K562 (cell line): ENCODE measurements around the gene PRCC. TPM values are rescaled to one million over a fixed set of nuclear protein-coding genes. Genes with fewer than 3 reads are reported as not detected.
A peak's percentile ranks its signal among the peaks of the same experiment; 100 is the strongest.

Experiments
- BHLHE40 ChIP-seq: IDR thresholded peaks from 2 replicates; pipeline ENCODE4 v1.6.1; 2011; ENCODE audit warnings: low read length, improper control_type of control experiment
- CHCHD3 ChIP-seq: fragments of 250-450 bp; sonication (Bioruptor Pico); IDR thresholded peaks from 2 replicates; pipeline ENCODE4 v2.1.2; 2022; ENCODE audit warnings: mild to moderate bottlenecking
- GABPB2 ChIP-seq: fragments of 250-450 bp; sonication (Bioruptor Pico); conservative IDR thresholded peaks from 2 replicates; pipeline ENCODE4 v1.5.1; 2021; ENCODE audit warnings: mild to moderate bottlenecking
- HMGN3 ChIP-seq: IDR thresholded peaks from 2 replicates; pipeline ENCODE4 v1.6.1; 2011; ENCODE audit warnings: borderline replicate concordance, low read depth, mild to moderate bottlenecking, mixed read lengths, low read length; ENCODE audit not compliant: insufficient read length; ENCODE audit errors: extremely low read depth
- HNRNPLL ChIP-seq: fragments of 200-400 bp; formaldehyde crosslinking; IDR thresholded peaks from 2 replicates; pipeline ENCODE4 v1.6.1; 2017; ENCODE audit warnings: low read length, low read depth, mild to moderate bottlenecking; ENCODE audit not compliant: poor library complexity, severe bottlenecking
- KDM4B ChIP-seq, 2 experiments: fragments of 450-650 bp in 1 of 2; sonication (generic) in 1 of 2; IDR thresholded peaks; 2 replicates each; pipeline ENCODE4 v1.6.1; 2016 to 2017; ENCODE audit warnings: borderline replicate concordance in 2 of 2, antibody characterized with exemption in 1 of 2, low read depth in 1 of 2, mild to moderate bottlenecking in 1 of 2
- SOX6 ChIP-seq: fragments of 450-650 bp; IDR thresholded peaks from 2 replicates; pipeline ENCODE4 v1.6.1; 2014; ENCODE audit warnings: mild to moderate bottlenecking
- TCF7L2 ChIP-seq: fragments of 150-350 bp; IDR thresholded peaks from 2 replicates; pipeline ENCODE4 v1.6.1; 2016; ENCODE audit warnings: low read depth, mild to moderate bottlenecking, low read length, moderate library complexity
- TRIM24 ChIP-seq, 2 experiments: fragments of 450-650 bp; IDR thresholded peaks; 2 replicates each; pipeline ENCODE4 v1.6.1; 2016
- ZFP30 ChIP-seq: fragments of 250-450 bp; sonication (Bioruptor Pico); IDR thresholded peaks from 2 replicates; pipeline ENCODE4 v1.8.0; 2022; ENCODE audit warnings: moderate library complexity, mild to moderate bottlenecking, inconsistent platforms, borderline replicate concordance
- ZNF197 ChIP-seq: fragments of 200-800 bp; sonication (Bioruptor generic); IDR thresholded peaks from 2 replicates; pipeline ENCODE4 v1.6.1; 2016; ENCODE audit warnings: low read depth, missing genetic modification characterization, missing compliant biosample characterization
- ZNF217 ChIP-seq: sonication (generic); formaldehyde crosslinking; IDR thresholded peaks from 2 replicates; pipeline ENCODE4 v1.8.0; 2022; ENCODE audit warnings: mild to moderate bottlenecking, missing genetic modification reagents
- ZNF263 ChIP-seq: sonication (generic); formaldehyde crosslinking; IDR thresholded peaks from 2 replicates; pipeline ENCODE4 v1.8.0; 2022; ENCODE audit warnings: mild to moderate bottlenecking, missing genetic modification reagents, borderline replicate concordance
- ZNF41 ChIP-seq: fragments of 250-450 bp; sonication (Bioruptor Pico); conservative IDR thresholded peaks from 2 replicates; pipeline ENCODE4 v1.4.0; 2020; ENCODE audit warnings: mild to moderate bottlenecking
- ZNF584 ChIP-seq: fragments of 200-800 bp; sonication (Bioruptor generic); IDR thresholded peaks from 2 replicates; pipeline ENCODE4 v1.6.1; 2016; ENCODE audit warnings: low read depth, mild to moderate bottlenecking, missing genetic modification characterization, missing compliant biosample characterization
- ZNF644 ChIP-seq: fragments of 200-800 bp; sonication (Bioruptor generic); IDR thresholded peaks from 2 replicates; pipeline ENCODE4 v1.6.1; 2016; ENCODE audit warnings: low read depth, missing genetic modification characterization, missing compliant biosample characterization
- ZNF76 ChIP-seq: fragments of 250-450 bp; sonication (Bioruptor Pico); IDR thresholded peaks from 2 replicates; pipeline ENCODE4 v1.4.0; 2020; ENCODE audit warnings: mild to moderate bottlenecking, moderate library complexity, borderline replicate concordance
- polyA plus RNA-seq, 8 experiments: library from polyadenylated mRNA; depleted of rRNA in 4 of 8; stranded (reverse) in 5 of 8; unstranded in 3 of 8; fragments of >200 nt; fragmentation: Nextera tagmentation in 2 of 8; fragmentation: Illumina TruSeq in 1 of 8; extraction: Ambion mirVana in 2 of 8; extraction: Trizol in 1 of 8; gene quantifications; 2 replicates each; pipeline versions ENCODE4 v1.2.1 to v1.2.3, GENCODE V29; 2011 to 2014; ENCODE audit warnings: inconsistent platforms in 1 of 8, missing spikeins in 1 of 8
- total RNA-seq, 7 experiments: library from RNA; depleted of rRNA in 6 of 7; stranded (reverse); fragments of >200 nt in 6 of 7; fragmentation: Illumina TruSeq in 2 of 7; extraction: Trizol in 2 of 7; gene quantifications; 2 replicates each; pipeline versions ENCODE4 v1.2.1 to v1.2.3, GENCODE V29; 2011 to 2021; ENCODE audit warnings: low replicate concordance in 1 of 7
- TF ChIP-seq, protein P1 (sequence below): sonication (generic); formaldehyde crosslinking; IDR thresholded peaks from 2 replicates; pipeline ENCODE4 v1.8.0; 2022; ENCODE audit warnings: mild to moderate bottlenecking, missing genetic modification reagents
- TF ChIP-seq, protein P2 (sequence below): fragments of 450-650 bp; conservative IDR thresholded peaks from 2 replicates; pipeline ENCODE4 v1.6.1; 2016; ENCODE audit warnings: missing genetic modification characterization, low read depth, mild to moderate bottlenecking, missing compliant biosample characterization, moderate library complexity
- TF ChIP-seq, protein P3 (sequence below): fragments of 250-450 bp; sonication (Bioruptor Pico); IDR thresholded peaks from 2 replicates; pipeline ENCODE4 v1.9.0; 2021; ENCODE audit warnings: mild to moderate bottlenecking
- TF ChIP-seq, protein P4 (sequence below), 2 experiments: fragments of 450-650 bp in 1 of 2; IDR thresholded peaks; 2 replicates each; pipeline ENCODE4 v1.6.1; 2011 to 2017; ENCODE audit warnings: low read depth in 2 of 2, antibody characterized with exemption in 1 of 2, borderline replicate concordance in 1 of 2, low read length in 1 of 2, mild to moderate bottlenecking in 1 of 2, mixed read lengths in 1 of 2; ENCODE audit not compliant: control insufficient read depth in 1 of 2

PRCC gene
- total and polyA plus RNA-seq, 9 of the 15 experiments (the other 6 are each of a cell fraction or from before 2014, with no cell fraction given), result 23.9 to 201 (median 41.1) TPM

DNA sequence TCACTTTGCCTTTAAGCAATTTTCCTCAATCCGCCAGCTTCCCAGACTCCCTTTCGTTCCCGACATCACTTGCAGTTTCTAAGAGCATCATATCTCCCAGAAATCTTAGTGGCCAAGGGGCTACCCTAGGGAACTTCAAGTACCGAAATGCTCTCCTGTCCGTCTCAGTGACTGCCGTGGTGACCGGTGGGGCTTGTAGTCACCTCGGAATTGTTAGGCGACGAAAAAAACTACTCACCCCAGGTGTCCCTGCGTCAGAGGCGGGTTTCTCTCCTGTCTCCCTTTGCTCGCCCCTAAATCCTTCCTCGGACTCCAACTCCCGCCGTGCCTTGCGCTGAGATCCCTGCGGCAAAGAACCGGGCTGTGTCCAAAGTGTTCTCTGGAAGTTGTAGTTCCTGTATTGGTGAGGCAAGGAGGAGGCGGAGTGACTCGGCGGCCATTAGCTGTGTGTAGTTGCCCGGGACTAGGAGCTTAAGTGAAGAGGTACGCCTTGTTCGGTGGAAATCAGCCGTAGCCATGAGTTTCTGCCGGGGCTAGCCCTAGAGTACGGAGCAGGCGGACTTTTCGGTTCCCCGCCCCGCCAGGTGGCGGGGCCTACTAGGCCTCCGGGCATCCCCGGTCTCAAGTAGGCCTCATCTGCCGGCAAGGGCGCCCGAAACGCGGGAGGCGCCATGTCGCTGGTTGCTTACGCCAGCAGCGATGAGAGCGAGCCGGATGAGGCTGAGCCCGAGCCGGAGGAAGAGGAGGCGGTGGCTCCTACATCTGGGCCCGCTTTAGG, at the start of gene PRCC (continued):
- TF ChIP-seq ZNF76 (CRISPR knock-in tag) (peak; percentile 82; the same call in 1 of the 2 replicates), TRIM24 (IDR thresholded peaks at IDR 0.05) (0 out of 4 replicates have a peak, but pooled peaks of 1 of the 2 experiments have one; percentile 33), HMGN3 (no peak), BHLHE40 (no peak; the same call in 1 of the 2 replicates), ZNF217 (no peak), ZNF263 (CRISPR knock-in tag) (peak; percentile 83), CHCHD3 (CRISPR knock-in tag) (no peak), HNRNPLL (peak; percentile 89), KDM4B (IDR thresholded peaks at IDR 0.05; ENCODE audit: borderline replicate concordance in 2 of 2, low read depth in 1 of 2) (no peak; a peak in 1 of 4 replicates), ZNF197 (peak; percentile 99), SOX6 (no peak; the same call in 1 of the 2 replicates), GABPB2 (CRISPR knock-in tag) (no peak), ZNF584 (CRISPR knock-in tag) (peak; percentile 98), ZNF41 (CRISPR knock-in tag) (no peak), TCF7L2 (no peak; the same call in 1 of the 2 replicates), ZNF644 (tag) (peak; percentile 99), ZFP30 (no peak)
- TF ChIP-seq, protein P1, sequence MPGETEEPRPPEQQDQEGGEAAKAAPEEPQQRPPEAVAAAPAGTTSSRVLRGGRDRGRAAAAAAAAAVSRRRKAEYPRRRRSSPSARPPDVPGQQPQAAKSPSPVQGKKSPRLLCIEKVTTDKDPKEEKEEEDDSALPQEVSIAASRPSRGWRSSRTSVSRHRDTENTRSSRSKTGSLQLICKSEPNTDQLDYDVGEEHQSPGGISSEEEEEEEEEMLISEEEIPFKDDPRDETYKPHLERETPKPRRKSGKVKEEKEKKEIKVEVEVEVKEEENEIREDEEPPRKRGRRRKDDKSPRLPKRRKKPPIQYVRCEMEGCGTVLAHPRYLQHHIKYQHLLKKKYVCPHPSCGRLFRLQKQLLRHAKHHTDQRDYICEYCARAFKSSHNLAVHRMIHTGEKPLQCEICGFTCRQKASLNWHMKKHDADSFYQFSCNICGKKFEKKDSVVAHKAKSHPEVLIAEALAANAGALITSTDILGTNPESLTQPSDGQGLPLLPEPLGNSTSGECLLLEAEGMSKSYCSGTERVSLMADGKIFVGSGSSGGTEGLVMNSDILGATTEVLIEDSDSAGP (CRISPR knock-in tag), result no peak; the same call in 1 of the 2 replicates
- TF ChIP-seq, protein P2, sequence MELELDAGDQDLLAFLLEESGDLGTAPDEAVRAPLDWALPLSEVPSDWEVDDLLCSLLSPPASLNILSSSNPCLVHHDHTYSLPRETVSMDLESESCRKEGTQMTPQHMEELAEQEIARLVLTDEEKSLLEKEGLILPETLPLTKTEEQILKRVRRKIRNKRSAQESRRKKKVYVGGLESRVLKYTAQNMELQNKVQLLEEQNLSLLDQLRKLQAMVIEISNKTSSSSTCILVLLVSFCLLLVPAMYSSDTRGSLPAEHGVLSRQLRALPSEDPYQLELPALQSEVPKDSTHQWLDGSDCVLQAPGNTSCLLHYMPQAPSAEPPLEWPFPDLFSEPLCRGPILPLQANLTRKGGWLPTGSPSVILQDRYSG, result peak; percentile 88
- TF ChIP-seq, protein P3, sequence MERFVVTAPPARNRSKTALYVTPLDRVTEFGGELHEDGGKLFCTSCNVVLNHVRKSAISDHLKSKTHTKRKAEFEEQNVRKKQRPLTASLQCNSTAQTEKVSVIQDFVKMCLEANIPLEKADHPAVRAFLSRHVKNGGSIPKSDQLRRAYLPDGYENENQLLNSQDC, result no peak
- TF ChIP-seq, protein P4, sequence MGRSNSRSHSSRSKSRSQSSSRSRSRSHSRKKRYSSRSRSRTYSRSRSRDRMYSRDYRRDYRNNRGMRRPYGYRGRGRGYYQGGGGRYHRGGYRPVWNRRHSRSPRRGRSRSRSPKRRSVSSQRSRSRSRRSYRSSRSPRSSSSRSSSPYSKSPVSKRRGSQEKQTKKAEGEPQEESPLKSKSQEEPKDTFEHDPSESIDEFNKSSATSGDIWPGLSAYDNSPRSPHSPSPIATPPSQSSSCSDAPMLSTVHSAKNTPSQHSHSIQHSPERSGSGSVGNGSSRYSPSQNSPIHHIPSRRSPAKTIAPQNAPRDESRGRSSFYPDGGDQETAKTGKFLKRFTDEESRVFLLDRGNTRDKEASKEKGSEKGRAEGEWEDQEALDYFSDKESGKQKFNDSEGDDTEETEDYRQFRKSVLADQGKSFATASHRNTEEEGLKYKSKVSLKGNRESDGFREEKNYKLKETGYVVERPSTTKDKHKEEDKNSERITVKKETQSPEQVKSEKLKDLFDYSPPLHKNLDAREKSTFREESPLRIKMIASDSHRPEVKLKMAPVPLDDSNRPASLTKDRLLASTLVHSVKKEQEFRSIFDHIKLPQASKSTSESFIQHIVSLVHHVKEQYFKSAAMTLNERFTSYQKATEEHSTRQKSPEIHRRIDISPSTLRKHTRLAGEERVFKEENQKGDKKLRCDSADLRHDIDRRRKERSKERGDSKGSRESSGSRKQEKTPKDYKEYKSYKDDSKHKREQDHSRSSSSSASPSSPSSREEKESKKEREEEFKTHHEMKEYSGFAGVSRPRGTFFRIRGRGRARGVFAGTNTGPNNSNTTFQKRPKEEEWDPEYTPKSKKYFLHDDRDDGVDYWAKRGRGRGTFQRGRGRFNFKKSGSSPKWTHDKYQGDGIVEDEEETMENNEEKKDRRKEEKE (IDR thresholded peaks at IDR 0.05; ENCODE audit: borderline replicate concordance in 1 of 2, control insufficient read depth in 1 of 2, low read depth in 2 of 2, low read length in 1 of 2), result peak in 1 of 2 experiments; percentile 88; a peak in 2 of 4 replicates
